Activated naive CD8-positive, alpha-beta T cell treated with anti-CD3 and anti-CD28 coated beads, Interleukin-2, amount 10 ng/mL, durations not matched to agents 7 days and 5 days (primary cell): ENCODE results near the gene ZNF780A. TPM values are rescaled to one million over a fixed set of nuclear protein-coding genes. Genes with fewer than 3 reads are reported as not detected.
"Not testable (repeated sequence)": the region's sequence is repeated elsewhere in the genome, so short reads cannot be mapped to it uniquely, and the experiment has no call there.

Source experiments
- ATAC-seq: fragments of 150-1000 bp; cut with Tn5 transposase; one replicate; pipeline ENCODE4 v1.10.0; 2021; ENCODE audit warnings: low read depth, moderate library complexity
- POLR2A ChIA-PET: fragments of 350-600 bp; sonication (Branson Sonifier 250); formaldehyde crosslinking; loops from one replicate; lab custom pipeline; 2021; ENCODE audit warnings: antibody characterized with exemption; lab: Charles Lee
- DNase-seq: peaks from one replicate; pipeline ENCODE4 v3.0.0; 2021
- H3K27ac Mint-ChIP-seq: one replicate; pipeline ENCODE4 v1.8.0; 2022; ENCODE audit warnings: mild to moderate bottlenecking, mixed read lengths
- H3K27me3 Mint-ChIP-seq: one replicate; pipeline ENCODE4 v1.8.0; 2022; ENCODE audit warnings: mild to moderate bottlenecking, moderate library complexity, mixed read lengths
- H3K36me3 Mint-ChIP-seq: one replicate; pipeline ENCODE4 v1.8.0; 2021; ENCODE audit warnings: mild to moderate bottlenecking, mixed read lengths
- H3K4me1 Mint-ChIP-seq: one replicate; pipeline ENCODE4 v1.8.0; 2021; ENCODE audit warnings: mixed read lengths
- H3K4me3 Mint-ChIP-seq: one replicate; pipeline ENCODE4 v1.8.0; 2022; ENCODE audit warnings: mild to moderate bottlenecking, moderate library complexity, mixed read lengths
- H3K9me3 Mint-ChIP-seq: one replicate; pipeline ENCODE4 v1.8.0; 2021; ENCODE audit warnings: mixed read lengths
- total RNA-seq, 2 experiments: library from RNA; stranded (reverse); gene quantifications; one replicate each; pipeline ENCODE4 v1.2.3, GENCODE V29; 2021

The ZNF780A gene
- total RNA-seq, result 10 to 100 TPM; 30.2 to 32.2 TPM

DNA sequence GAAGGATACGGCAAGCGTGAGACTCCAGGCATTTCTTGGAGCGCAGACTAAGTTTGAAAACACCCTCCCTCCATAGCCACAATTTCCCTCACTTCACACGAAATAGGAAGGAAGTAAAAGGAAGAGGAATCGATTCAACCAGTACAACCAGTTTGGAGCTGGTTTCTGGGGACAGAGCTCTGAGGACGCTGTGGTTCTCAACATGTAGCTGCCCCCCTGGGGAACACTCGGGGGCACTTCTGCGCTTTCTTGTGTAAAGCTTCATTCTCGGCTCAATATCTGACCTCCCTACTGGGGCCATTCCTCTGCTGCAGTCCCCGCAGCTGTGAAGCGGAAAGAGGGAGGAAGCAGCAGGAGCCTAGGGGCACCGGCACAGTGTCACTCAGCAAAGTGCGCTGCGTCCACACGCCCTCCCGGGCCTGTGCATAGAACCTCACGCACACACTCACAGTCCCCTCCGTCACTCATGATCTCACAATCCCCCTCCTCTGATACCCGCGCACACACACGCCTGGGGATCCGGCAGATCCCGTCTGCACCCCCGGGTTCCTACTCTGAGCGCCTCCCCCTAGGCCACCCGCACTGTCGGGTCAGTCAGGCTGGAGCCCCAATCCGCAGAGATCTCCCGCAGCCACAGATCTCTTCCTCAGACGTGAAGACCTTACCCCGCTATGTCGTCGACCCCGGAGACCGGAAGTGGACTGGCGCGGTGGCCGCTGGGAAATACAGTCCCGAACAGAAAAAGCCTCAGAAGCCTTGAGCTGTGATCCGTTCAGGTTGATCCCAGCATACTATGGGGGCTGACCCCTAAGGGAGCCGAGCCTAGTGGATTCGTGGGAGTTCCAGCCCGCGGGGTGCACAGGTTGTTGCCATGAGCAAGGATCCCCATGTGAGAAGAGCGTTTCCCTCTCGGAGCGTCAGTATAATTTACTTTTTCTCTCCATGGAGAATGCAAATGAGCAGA is at the start of gene ZNF780A:
Gene ZNF780A (minus strand): TSS at position 703 of the 964 bp plus-strand sequence. CDS start 6,190 bp downstream, outside the sequence.
- H3K27me3 Mint-ChIP-seq, result peaks cover 13% of the 10 kb centered on the region
- POLR2A ChIA-PET, result interaction anchor here (0.5 to 2.4 kb wide), 4 partner anchors 35 to 120 kb away, joined by 4 to 11 read pairs (median 8); partner anchors contain the start of genes PSMC4 and ZNF780B
- peaks cover 6% of the 10 kb centered on the region for H3K9me3 Mint-ChIP-seq
- H3K36me3 Mint-ChIP-seq, result peaks cover 20% of the 10 kb centered on the region
- peaks cover 25% of the 10 kb centered on the region for H3K4me1 Mint-ChIP-seq
- DNase-seq (peak; percentile 82), ATAC-seq (peak; percentile 90)
- peak within 1 kb of the TSS; percentile 99 for H3K4me3 Mint-ChIP-seq
- H3K27ac Mint-ChIP-seq, result peak within 1 kb of the TSS; percentile 100

GRCh38 chr19:40139533-40140287 is 49.0 kb upstream of the ZNF780A start:
- Mint-ChIP-seq H3K36me3 (no peaks in the 10 kb centered on the region), H3K4me1 (peaks cover 20% of the 10 kb centered on the region), H3K9me3 (no peaks in the 10 kb centered on the region), H3K27ac (no peak overlapping the region), H3K27me3 (peaks cover 14% of the 10 kb centered on the region), H3K4me3 (no peak overlapping the region)
- POLR2A ChIA-PET, result interaction anchor here (0.5 kb wide), 1 partner anchor 17 kb away, joined by 3 read pairs; no protein-coding TSS in a partner anchor
- no peak for ATAC-seq
- no peak for DNase-seq

DNA sequence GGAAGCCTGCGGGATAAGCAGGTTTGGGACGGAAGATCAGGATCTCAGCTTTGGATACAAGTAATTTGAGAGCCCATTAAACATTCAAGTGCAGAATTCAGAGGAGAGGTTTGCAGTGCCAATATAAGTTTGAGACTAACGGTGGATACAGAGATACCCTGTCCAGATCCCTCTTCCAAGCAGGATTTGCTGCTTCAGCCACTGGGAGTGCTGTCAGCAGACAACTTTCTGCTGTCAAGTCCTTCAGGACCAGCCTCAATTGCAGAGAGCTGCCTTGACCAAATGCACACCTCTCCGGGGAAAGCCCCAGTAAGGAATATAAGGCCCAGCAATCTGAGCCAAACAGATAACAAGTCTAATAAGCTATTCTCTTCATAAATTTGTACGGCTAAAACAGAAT is 46.1 kb upstream of the ZNF780A start:
- POLR2A ChIA-PET, result no interaction called here
- Mint-ChIP-seq H3K9me3 (no peaks in the 10 kb centered on the region), H3K4me3 (no peak overlapping the region), H3K36me3 (no peaks in the 10 kb centered on the region), H3K4me1 (peaks cover 4% of the 10 kb centered on the region), H3K27me3 (peaks cover 19% of the 10 kb centered on the region), H3K27ac (no peak overlapping the region)
- no peak for DNase-seq
- no peak for ATAC-seq

- no peaks in the 10 kb centered on the region for H3K36me3 Mint-ChIP-seq
- DNase-seq (no peak), ATAC-seq (no peak)
- H3K27ac Mint-ChIP-seq, result no peak overlapping the region
- no peaks in the 10 kb centered on the region for H3K9me3 Mint-ChIP-seq
- no peak overlapping the region for H3K4me3 Mint-ChIP-seq
- peaks cover 36% of the 10 kb centered on the region for H3K27me3 Mint-ChIP-seq
- POLR2A ChIA-PET, result no interaction called here
- H3K4me1 Mint-ChIP-seq, result peaks cover 3% of the 10 kb centered on the region
Observed at GRCh38 chr19:40134866-40135265, 44.1 kb upstream of the ZNF780A start.

- Mint-ChIP-seq H3K27ac (no peak overlapping the region), H3K9me3 (peaks cover 2% of the 10 kb centered on the region), H3K36me3 (no peaks in the 10 kb centered on the region), H3K27me3 (peaks cover 48% of the 10 kb centered on the region), H3K4me1 (no peaks in the 10 kb centered on the region), H3K4me3 (no peak overlapping the region)
- DNase-seq (no peak), ATAC-seq (no peak)
- POLR2A ChIA-PET, result no interaction called here
Observed at GRCh38 chr19:40133491-40133890, 42.7 kb upstream of the ZNF780A start.

DNA sequence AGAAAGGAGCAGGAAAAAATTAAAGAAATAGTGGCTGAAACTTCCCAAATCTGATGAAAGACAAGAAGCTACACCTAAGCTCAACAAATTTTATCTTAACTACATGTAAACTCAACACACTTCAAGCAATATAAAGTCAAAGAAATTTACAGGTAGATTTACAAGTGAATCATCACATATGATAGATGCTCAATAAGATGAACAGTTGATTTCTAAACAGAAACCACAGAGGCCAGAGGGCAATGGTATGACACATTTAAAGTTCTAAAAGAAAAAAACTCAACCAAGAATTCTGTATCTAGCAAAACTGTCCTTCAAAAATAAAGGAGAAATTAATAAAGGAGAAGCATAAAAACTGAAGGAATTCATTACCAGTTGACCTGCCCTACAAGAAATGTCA is 39.3 kb upstream of the ZNF780A start:
- Mint-ChIP-seq H3K36me3 (no peaks in the 10 kb centered on the region), H3K27me3 (peaks cover 54% of the 10 kb centered on the region), H3K9me3 (peaks cover 2% of the 10 kb centered on the region), H3K27ac (no peak overlapping the region), H3K4me3 (no peak overlapping the region), H3K4me1 (no peaks in the 10 kb centered on the region)
- DNase-seq (no peak), ATAC-seq (no peak)
- POLR2A ChIA-PET, result no interaction called here

GRCh38 chr19:40129425-40129824 is 38.7 kb upstream of the ZNF780A start:
- Mint-ChIP-seq H3K4me1 (no peaks in the 10 kb centered on the region), H3K9me3 (peaks cover 2% of the 10 kb centered on the region), H3K36me3 (no peaks in the 10 kb centered on the region), H3K27me3 (peaks cover 53% of the 10 kb centered on the region), H3K27ac (no peak overlapping the region), H3K4me3 (no peak overlapping the region)
- ATAC-seq (no peak), DNase-seq (no peak)
- POLR2A ChIA-PET, result no interaction called here

GRCh38 chr19:40128991-40129390 is 38.2 kb upstream of the ZNF780A start:
- Mint-ChIP-seq H3K36me3 (no peaks in the 10 kb centered on the region), H3K4me1 (no peaks in the 10 kb centered on the region), H3K4me3 (no peak overlapping the region), H3K27me3 (peaks cover 53% of the 10 kb centered on the region), H3K27ac (no peak overlapping the region), H3K9me3 (peaks cover 2% of the 10 kb centered on the region)
- ATAC-seq (no peak), DNase-seq (no peak)
- POLR2A ChIA-PET, result no interaction called here

- POLR2A ChIA-PET, result no interaction called here
- no peak overlapping the region for H3K27ac Mint-ChIP-seq
- peaks cover 6% of the 10 kb centered on the region for H3K9me3 Mint-ChIP-seq
- DNase-seq (no peak), ATAC-seq (no peak)
- no peaks in the 10 kb centered on the region for H3K36me3 Mint-ChIP-seq
- H3K4me1 Mint-ChIP-seq, result no peaks in the 10 kb centered on the region
- no peak overlapping the region for H3K4me3 Mint-ChIP-seq
- peaks cover 14% of the 10 kb centered on the region for H3K27me3 Mint-ChIP-seq
Observed at GRCh38 chr19:40119380-40119779, 28.6 kb upstream of the ZNF780A start.

GRCh38 chr19:40118638-40119037 is 27.9 kb upstream of the ZNF780A start:
- H3K4me3 Mint-ChIP-seq, H3K9me3 Mint-ChIP-seq, H3K4me1 Mint-ChIP-seq, POLR2A ChIA-PET, ATAC-seq, H3K36me3 Mint-ChIP-seq, DNase-seq, H3K27ac Mint-ChIP-seq: not testable (repeated sequence)
- peaks cover 14% of the 10 kb centered on the region for H3K27me3 Mint-ChIP-seq

GRCh38 chr19:40116075-40116474 is 25.3 kb upstream of the ZNF780A start:
- Mint-ChIP-seq H3K36me3 (no peaks in the 10 kb centered on the region), H3K27ac (no peak overlapping the region), H3K4me1 (no peaks in the 10 kb centered on the region), H3K4me3 (no peak overlapping the region), H3K9me3 (peaks cover 6% of the 10 kb centered on the region), H3K27me3 (peaks cover 15% of the 10 kb centered on the region)
- DNase-seq, result no peak
- no peak for ATAC-seq
- POLR2A ChIA-PET, result no interaction called here

DNA sequence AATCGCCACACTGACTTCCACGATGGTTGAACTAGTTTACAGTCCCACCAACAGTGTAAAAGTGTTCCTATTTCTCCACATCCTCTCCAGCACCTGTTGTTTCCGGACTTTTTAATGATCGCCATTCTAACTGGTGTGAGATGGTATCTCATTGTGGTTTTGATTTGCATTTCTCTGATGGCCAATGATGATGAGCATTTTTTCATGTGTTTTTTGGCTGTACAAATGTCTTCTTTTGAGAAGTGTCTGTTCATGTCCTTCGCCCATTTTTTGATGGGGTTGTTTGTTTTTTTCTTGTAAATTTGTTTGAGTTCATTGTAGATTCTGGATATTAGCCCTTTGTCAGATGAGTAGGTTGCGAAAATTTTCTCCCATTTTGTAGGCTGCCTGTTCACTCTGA is 23.4 kb upstream of the ZNF780A start:
- POLR2A ChIA-PET, DNase-seq, H3K4me3 Mint-ChIP-seq, ATAC-seq, H3K27ac Mint-ChIP-seq, H3K36me3 Mint-ChIP-seq, H3K9me3 Mint-ChIP-seq, H3K4me1 Mint-ChIP-seq: not testable (repeated sequence)
- peaks cover 14% of the 10 kb centered on the region for H3K27me3 Mint-ChIP-seq

GRCh38 chr19:40112271-40112670 is 21.5 kb upstream of the ZNF780A start:
- H3K9me3 Mint-ChIP-seq, H3K36me3 Mint-ChIP-seq, H3K4me1 Mint-ChIP-seq, POLR2A ChIA-PET, DNase-seq, H3K4me3 Mint-ChIP-seq, ATAC-seq, H3K27ac Mint-ChIP-seq: not testable (repeated sequence)
- peaks cover 14% of the 10 kb centered on the region for H3K27me3 Mint-ChIP-seq
